ENCODE data around the gene ENTHD1. TPM values are rescaled to one million over a fixed set of nuclear protein-coding genes. Genes with fewer than 3 reads are reported as not detected.

The ENTHD1 gene
- total and polyA plus RNA-seq, 9 of the 15 experiments (the other 6 are each of a cell fraction or from before 2014, with no cell fraction given), result 0.13 to 0.98 (median 0.35) TPM

GRCh38 chr22:39705386-39705785 is 188.2 kb downstream of the ENTHD1 start:
- H3K4me2 ChIP-seq (ENCODE audit: insufficient read depth, low read length), result no peak overlapping the region
- TF ChIP-seq KLF6 (CRISPR knock-in tag; IDR thresholded peaks at IDR 0.05; ENCODE audit: borderline replicate concordance) (no peak), STAG1 (CRISPR knock-in tag; IDR thresholded peaks at IDR 0.05; ENCODE audit: borderline replicate concordance) (no peak), ZNF586 (CRISPR knock-in tag; conservative IDR thresholded peaks at IDR 0.05) (no peak), ZNF589 (CRISPR knock-in tag; IDR thresholded peaks at IDR 0.05; ENCODE audit: low read depth) (no peak), FOXA3 (CRISPR knock-in tag; conservative IDR thresholded peaks at IDR 0.05 in 1 of 2, IDR thresholded peaks at IDR 0.05 in 1 of 2) (no peak), NFRKB (IDR thresholded peaks at IDR 0.05; ENCODE audit: low read depth) (no peak), PATZ1 (CRISPR knock-in tag; IDR thresholded peaks at IDR 0.05; ENCODE audit: borderline replicate concordance) (no peak), ZFP1 (CRISPR knock-in tag; IDR thresholded peaks at IDR 0.05) (no peak), CXXC5 (CRISPR knock-in tag; IDR thresholded peaks at IDR 0.05) (no peak), ZNF354B (CRISPR knock-in tag; IDR thresholded peaks at IDR 0.05) (no peak), FOXA1 (IDR thresholded peaks at IDR 0.05; ENCODE audit: borderline replicate concordance) (no peak), TAF15 (IDR thresholded peaks at IDR 0.05; ENCODE audit: low read depth, low read length) (no peak), SREBF1 (IDR thresholded peaks at IDR 0.05; ENCODE audit: borderline replicate concordance, low read depth, low read length) (no peak), THRAP3 (IDR thresholded peaks at IDR 0.05; ENCODE audit: borderline replicate concordance) (no peak), U2AF1 (optimal IDR thresholded peaks at IDR 0.05; ENCODE audit: low read depth, low read length) (no peak), SMAD4 (CRISPR knock-in tag; conservative IDR thresholded peaks at IDR 0.05) (no peak), MAFG (tag; conservative IDR thresholded peaks at IDR 0.05) (no peak), ZNF695 (CRISPR knock-in tag; IDR thresholded peaks at IDR 0.05) (no peak)
- ATAC-seq, result no peak
- H3K4me1 ChIP-seq (replicated peaks in 1 of 2; ENCODE audit: control insufficient read depth in 2 of 2, insufficient read depth in 2 of 2, low read length in 2 of 2), result peaks cover 2 to 36% of the 10 kb centered on the region in 2 experiments; a peak in 2 of 5 replicates
- H3K27ac ChIP-seq (ENCODE audit: extremely low read depth, low read depth, low read length), result no peak overlapping the region
- POLR2A ChIA-PET, result no interaction called here
- intact Hi-C loops (cut with micrococcal nuclease) (no loop called here), in situ Hi-C loops (cut with MboI) (no loop called here)
- H3K9ac ChIP-seq (ENCODE audit: insufficient read depth in 1 of 2, low read depth in 2 of 2, low read length in 2 of 2), result peak overlapping the region in 1 of 2 experiments; percentile 52; a peak in 1 of 4 replicates
- CTCF ChIA-PET (ENCODE audit: low intra/inter-chr PET ratio), result no interaction called here
- BruUV-seq (replicated peaks), result no TSS peak
- no peaks in the 10 kb centered on the region for H3K79me2 ChIP-seq (ENCODE audit: control insufficient read depth, insufficient read depth, low read length)
- no peaks in the 10 kb centered on the region for H3K27me3 ChIP-seq (ENCODE audit: control insufficient read depth in 2 of 2, insufficient read depth in 2 of 2, low read length in 2 of 2)
- no peak for FAIRE-seq
- WGBS (ENCODE audit: insufficient coverage, low coverage, missing lambda C conversion rate), result 89% methylated on average over 8 of the region's 12 CpGs
- H3K9me3 ChIP-seq (replicated peaks; ENCODE audit: control insufficient read depth, insufficient read depth, low read depth, low read length), result no peaks in the 10 kb centered on the region
- H3K4me3 ChIP-seq, result no peak overlapping the region
- no peak overlapping the region for H2AFZ ChIP-seq (ENCODE audit: low read depth, low read length)
- no peaks in the 10 kb centered on the region for H3K36me3 ChIP-seq (ENCODE audit: control insufficient read depth, insufficient read depth, low read length)
- DNase-seq (ENCODE audit: extremely low read depth in 1 of 4, low spot score in 3 of 4), result no peak
- H3K9me1 ChIP-seq (ENCODE audit: control insufficient read depth, insufficient read depth, low read length), result no peaks in the 10 kb centered on the region
- no peaks in the 10 kb centered on the region for H4K20me1 ChIP-seq (replicated peaks; ENCODE audit: control insufficient read depth, insufficient read depth, low read length)

Measured in K562 (cell line).